ENCODE measurements around the gene SDHA. TPM values are rescaled to one million over a fixed set of nuclear protein-coding genes. Genes with fewer than 3 reads are reported as not detected.

The SDHA gene
- total and polyA plus RNA-seq, 2 donors (not counting 1 experiment from before 2014, with no cell fraction given), result 77.2 to 137 TPM

DNA sequence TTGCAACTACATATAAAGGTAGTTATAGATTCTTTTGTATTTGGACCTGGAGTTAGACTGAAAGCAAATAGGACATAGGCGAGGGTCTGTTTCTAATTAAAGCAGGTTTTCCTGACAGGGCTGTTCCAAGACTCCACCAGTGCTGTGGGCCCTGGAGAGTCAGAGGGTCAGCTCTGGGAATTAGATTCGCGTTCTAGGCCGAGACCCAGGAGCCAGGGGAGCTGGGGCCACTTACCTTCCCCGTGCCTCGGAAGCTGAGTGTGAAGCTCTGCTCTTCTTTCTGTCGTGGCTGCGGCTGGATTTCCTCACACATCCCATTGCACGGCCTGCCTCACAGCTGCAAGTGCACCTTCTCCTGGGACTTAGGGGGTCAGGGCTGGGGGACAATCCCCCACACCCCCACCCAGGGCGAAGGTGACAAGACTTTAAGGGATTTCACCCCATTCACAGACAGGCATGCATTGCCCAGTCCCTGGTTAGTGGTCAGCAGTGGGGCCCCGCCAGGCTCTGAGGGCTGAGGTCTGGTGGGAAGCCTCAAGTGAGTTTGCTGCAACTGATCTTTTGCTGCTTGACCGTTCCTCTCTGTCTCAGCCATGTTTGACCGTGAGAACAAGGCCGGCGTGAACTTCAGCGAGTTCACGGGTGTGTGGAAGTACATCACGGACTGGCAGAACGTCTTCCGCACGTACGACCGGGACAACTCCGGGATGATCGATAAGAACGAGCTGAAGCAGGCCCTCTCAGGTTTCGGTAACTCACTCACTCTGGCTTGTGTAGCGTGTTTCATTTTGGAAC lies 88.1 kb downstream of the SDHA start:
- Histone ChIP-seq H3K4me1 (ENCODE audit: control insufficient read depth in 2 of 2, insufficient read depth in 2 of 2, low read length in 2 of 2) (no peaks in the 10 kb centered on the region), H3K9ac (ENCODE audit: low read length) (no peak overlapping the region), H2AFZ (ENCODE audit: insufficient read depth, low read depth, low read length, poor library complexity, severe bottlenecking) (no peak overlapping the region), H3K9me3 (ENCODE audit: control extremely low read depth in 1 of 3, control insufficient read depth in 2 of 3, insufficient read depth in 1 of 3, low read length in 2 of 3) (no peaks in the 10 kb centered on the region), H3K4me3 (ENCODE audit: control extremely low read depth in 1 of 5, extremely low read depth in 1 of 5, insufficient read depth in 1 of 5, low read depth in 2 of 5, low read length in 4 of 5) (no peak overlapping the region), H3K36me3 (replicated peaks in 1 of 2; ENCODE audit: control extremely low read depth in 1 of 2, control insufficient read depth in 1 of 2, extremely low read depth in 1 of 2, insufficient read depth in 2 of 2, low read length in 1 of 2) (peaks cover 0 to 45% of the 10 kb centered on the region in 2 experiments), H3K27me3 (replicated peaks in 1 of 4; ENCODE audit: control extremely low read depth in 1 of 4, control insufficient read depth in 3 of 4, insufficient read depth in 4 of 4, low read length in 3 of 4) (no peaks in the 10 kb centered on the region), H3K27ac (ENCODE audit: low read length in 2 of 2) (no peak overlapping the region), H3K79me2 (ENCODE audit: control insufficient read depth, insufficient read depth, low read length) (peaks cover 53% of the 10 kb centered on the region), H4K20me1 (ENCODE audit: control insufficient read depth, insufficient read depth, low read length, poor library complexity, severe bottlenecking) (peaks cover 67% of the 10 kb centered on the region), H3K4me2 (replicated peaks; ENCODE audit: low read depth, low read length, poor library complexity, severe bottlenecking) (no peak overlapping the region)
- intact Hi-C loops (cut with micrococcal nuclease), result no loop called here
- TF ChIP-seq, protein P1, sequence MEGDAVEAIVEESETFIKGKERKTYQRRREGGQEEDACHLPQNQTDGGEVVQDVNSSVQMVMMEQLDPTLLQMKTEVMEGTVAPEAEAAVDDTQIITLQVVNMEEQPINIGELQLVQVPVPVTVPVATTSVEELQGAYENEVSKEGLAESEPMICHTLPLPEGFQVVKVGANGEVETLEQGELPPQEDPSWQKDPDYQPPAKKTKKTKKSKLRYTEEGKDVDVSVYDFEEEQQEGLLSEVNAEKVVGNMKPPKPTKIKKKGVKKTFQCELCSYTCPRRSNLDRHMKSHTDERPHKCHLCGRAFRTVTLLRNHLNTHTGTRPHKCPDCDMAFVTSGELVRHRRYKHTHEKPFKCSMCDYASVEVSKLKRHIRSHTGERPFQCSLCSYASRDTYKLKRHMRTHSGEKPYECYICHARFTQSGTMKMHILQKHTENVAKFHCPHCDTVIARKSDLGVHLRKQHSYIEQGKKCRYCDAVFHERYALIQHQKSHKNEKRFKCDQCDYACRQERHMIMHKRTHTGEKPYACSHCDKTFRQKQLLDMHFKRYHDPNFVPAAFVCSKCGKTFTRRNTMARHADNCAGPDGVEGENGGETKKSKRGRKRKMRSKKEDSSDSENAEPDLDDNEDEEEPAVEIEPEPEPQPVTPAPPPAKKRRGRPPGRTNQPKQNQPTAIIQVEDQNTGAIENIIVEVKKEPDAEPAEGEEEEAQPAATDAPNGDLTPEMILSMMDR (IDR thresholded peaks at IDR 0.05), result no peak
- TF ChIP-seq EZH2 (IDR thresholded peaks at IDR 0.05; ENCODE audit: borderline replicate concordance, insufficient read depth, low read depth, low read length, poor library complexity, severe bottlenecking), result no peak
- ATAC-seq (ENCODE audit: low read depth) (no peak), DNase-seq (no peak)
- H3K27me3 Mint-ChIP-seq, result no peaks in the 10 kb centered on the region
- ChIA-PET POLR2A (no interaction called here), CTCF (no interaction called here)
- H3K4me3 Mint-ChIP-seq, result no peak overlapping the region
- H3K9me3 Mint-ChIP-seq (ENCODE audit: insufficient read depth), result no peaks in the 10 kb centered on the region
- 97% methylated on average over 28 of the region's 28 CpGs for WGBS (ENCODE audit: insufficient coverage)
- H3K4me1 Mint-ChIP-seq, result peaks cover 11% of the 10 kb centered on the region
- no peak overlapping the region for H3K27ac Mint-ChIP-seq

Other genes starting within 250 kb of the SDHA start
- 0.10 TPM in 1 of 2 replicates, not detected in the other for gene PLEKHG4B, start 126.2 kb upstream of the SDHA start, total RNA-seq
- 0.10 TPM in 1 of 2 replicates, not detected in the other for gene PLEKHG4B, start 126.2 kb upstream of the SDHA start, polyA plus RNA-seq
- not detected in 2 replicates for gene LRRC14B, start 26.8 kb upstream of the SDHA start, total RNA-seq
- gene LRRC14B, start 26.8 kb upstream of the SDHA start, polyA plus RNA-seq, result 0.06 and 0.26 TPM in 2 replicates
- gene CCDC127, start 167 bp upstream of the SDHA start, total RNA-seq, result 7.8 and 8.7 TPM in 2 replicates
- gene CCDC127, start 167 bp upstream of the SDHA start, polyA plus RNA-seq, result 1.4 and 1.8 TPM in 2 replicates
- 114 and 120 TPM in 2 replicates for gene PDCD6, start 53.3 kb downstream of the SDHA start, total RNA-seq
- 139 and 162 TPM in 2 replicates for gene PDCD6, start 53.3 kb downstream of the SDHA start, polyA plus RNA-seq
- gene AHRR, start 103.4 kb downstream of the SDHA start, total RNA-seq, result 1.7 and 1.8 TPM in 2 replicates
- 0.13 and 0.23 TPM in 2 replicates for gene AHRR, start 103.4 kb downstream of the SDHA start, polyA plus RNA-seq
- 92.6 and 97.1 TPM in 2 replicates for gene EXOC3, start 224.9 kb downstream of the SDHA start, total RNA-seq
- gene EXOC3, start 224.9 kb downstream of the SDHA start, polyA plus RNA-seq, result 44.0 and 57.2 TPM in 2 replicates

Data from B cell (primary cell).